Activated naive CD4-positive, alpha-beta T cell treated with anti-CD3 and anti-CD28 coated beads, Interleukin-2, amount 50 U/mL, for 16 hours (primary cell): Measurements from ENCODE around the gene TNFAIP3.
A peak's percentile ranks its signal among the peaks of the same experiment; 100 is the strongest.
"Not testable (repeated sequence)": the region's sequence is repeated elsewhere in the genome, so short reads cannot be mapped to it uniquely, and the experiment has no call there.

Source experiments
- DNase-seq: peaks from one replicate; pipeline ENCODE4 v3.0.0-alpha.2; 2020

Gene TNFAIP3

DNA sequence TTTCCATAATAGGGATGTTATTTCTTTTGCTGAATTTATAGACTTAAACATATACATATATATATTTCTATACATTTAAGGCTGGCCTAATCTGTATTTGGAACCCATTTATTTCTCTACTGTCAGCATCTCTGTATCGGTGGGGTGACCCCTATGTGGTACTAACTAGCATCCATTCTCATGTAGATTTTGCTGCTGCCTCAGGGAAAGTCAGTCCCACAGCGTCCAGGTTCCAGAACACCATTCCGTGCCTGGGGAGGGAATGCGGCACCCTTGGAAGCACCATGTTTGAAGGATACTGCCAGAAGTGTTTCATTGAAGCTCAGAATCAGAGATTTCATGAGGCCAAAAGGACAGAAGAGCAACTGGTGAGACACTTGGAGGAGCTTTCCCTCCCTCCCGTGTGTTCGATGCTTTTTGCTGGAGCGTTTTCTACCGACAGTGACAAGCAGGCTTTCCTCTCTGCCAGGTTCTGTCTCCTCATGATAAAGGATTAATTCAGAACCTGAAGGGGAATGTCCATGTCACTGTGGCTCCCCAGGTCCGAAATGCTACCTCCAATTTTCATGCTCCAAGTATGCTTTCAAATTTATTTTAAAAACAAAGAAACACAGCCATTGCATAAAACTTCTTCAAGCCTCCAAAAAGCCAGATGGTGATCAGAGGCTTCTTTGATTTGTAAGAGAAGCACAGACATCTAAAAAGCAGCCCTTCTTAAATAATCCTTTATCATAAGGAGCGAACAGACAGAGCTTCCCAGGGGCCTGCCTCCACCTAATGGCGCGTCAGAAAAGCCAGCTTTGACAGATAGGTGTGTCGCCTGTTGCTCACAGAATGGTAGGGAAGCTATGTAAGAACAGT, 13.1 kb downstream of the TNFAIP3 start:
- no peak for DNase-seq

DNA sequence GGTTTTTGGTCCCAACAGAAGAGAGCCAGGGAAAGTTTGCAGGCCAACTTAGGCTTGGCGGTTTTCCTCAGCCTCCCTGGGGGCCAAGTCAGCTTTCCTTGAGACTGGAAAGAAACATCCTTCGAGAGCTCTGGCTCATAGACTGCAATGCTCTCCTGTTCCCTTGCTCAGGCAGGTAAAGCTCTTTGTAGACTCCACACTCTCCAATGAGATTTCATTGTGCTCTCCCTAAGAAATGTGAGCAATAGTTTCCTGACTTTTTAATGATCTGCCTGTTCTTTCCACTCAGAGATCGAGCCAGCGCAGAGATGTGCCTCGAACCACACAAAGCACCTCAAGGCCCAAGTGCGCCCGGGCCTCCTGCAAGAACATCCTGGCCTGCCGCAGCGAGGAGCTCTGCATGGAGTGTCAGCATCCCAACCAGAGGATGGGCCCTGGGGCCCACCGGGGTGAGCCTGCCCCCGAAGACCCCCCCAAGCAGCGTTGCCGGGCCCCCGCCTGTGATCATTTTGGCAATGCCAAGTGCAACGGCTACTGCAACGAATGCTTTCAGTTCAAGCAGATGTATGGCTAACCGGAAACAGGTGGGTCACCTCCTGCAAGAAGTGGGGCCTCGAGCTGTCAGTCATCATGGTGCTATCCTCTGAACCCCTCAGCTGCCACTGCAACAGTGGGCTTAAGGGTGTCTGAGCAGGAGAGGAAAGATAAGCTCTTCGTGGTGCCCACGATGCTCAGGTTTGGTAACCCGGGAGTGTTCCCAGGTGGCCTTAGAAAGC, 13.9 kb downstream of the TNFAIP3 start:
- DNase-seq: no peak

DNA sequence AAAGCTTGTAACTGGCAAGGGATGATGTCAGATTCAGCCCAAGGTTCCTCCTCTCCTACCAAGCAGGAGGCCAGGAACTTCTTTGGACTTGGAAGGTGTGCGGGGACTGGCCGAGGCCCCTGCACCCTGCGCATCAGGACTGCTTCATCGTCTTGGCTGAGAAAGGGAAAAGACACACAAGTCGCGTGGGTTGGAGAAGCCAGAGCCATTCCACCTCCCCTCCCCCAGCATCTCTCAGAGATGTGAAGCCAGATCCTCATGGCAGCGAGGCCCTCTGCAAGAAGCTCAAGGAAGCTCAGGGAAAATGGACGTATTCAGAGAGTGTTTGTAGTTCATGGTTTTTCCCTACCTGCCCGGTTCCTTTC, 14.4 kb downstream of the TNFAIP3 start:
- no peak for DNase-seq

DNA sequence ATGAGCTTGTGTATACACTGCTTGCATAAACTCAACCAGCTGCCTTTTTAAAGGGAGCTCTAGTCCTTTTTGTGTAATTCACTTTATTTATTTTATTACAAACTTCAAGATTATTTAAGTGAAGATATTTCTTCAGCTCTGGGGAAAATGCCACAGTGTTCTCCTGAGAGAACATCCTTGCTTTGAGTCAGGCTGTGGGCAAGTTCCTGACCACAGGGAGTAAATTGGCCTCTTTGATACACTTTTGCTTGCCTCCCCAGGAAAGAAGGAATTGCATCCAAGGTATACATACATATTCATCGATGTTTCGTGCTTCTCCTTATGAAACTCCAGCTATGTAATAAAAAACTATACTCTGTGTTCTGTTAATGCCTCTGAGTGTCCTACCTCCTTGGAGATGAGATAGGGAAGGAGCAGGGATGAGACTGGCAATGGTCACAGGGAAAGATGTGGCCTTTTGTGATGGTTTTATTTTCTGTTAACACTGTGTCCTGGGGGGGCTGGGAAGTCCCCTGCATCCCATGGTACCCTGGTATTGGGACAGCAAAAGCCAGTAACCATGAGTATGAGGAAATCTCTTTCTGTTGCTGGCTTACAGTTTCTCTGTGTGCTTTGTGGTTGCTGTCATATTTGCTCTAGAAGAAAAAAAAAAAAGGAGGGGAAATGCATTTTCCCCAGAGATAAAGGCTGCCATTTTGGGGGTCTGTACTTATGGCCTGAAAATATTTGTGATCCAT, 15.3 kb downstream of the TNFAIP3 start:
- no peak for DNase-seq

DNA sequence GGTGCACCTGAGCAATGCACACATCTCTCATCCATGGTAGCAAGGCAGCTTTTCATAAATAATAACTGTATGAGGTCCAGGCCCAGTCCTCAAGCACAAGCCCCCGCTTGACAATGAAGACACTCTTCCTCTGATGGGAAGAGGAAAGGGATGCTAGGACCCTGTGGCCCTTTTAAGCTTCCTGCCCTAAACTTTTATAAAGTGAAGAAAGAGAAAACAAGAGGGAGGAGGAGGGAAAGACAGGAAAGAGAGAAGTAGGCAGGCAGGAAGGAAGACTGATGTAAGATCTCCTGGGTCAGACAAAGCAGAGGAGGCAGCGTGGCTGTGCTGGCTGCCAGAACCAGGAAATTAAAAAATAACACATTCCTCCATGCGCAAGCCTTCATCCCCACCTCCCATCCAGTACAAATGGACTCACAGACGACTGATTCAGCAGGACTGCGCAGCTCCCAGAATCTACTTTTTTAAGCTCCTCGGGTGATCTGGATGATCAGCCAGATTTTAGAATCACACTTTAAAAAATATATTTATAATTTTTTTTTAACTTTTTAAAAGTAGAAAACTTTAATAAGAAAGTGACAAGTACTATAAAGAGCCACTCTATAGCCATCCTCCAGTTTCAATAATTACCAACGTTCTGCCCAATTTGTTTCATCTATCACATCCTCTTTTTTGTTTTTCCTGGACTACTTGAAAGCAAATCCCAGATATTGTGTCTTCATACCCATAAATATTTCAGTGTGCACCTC, 16.5 kb downstream of the TNFAIP3 start:
- no peak for DNase-seq

DNA sequence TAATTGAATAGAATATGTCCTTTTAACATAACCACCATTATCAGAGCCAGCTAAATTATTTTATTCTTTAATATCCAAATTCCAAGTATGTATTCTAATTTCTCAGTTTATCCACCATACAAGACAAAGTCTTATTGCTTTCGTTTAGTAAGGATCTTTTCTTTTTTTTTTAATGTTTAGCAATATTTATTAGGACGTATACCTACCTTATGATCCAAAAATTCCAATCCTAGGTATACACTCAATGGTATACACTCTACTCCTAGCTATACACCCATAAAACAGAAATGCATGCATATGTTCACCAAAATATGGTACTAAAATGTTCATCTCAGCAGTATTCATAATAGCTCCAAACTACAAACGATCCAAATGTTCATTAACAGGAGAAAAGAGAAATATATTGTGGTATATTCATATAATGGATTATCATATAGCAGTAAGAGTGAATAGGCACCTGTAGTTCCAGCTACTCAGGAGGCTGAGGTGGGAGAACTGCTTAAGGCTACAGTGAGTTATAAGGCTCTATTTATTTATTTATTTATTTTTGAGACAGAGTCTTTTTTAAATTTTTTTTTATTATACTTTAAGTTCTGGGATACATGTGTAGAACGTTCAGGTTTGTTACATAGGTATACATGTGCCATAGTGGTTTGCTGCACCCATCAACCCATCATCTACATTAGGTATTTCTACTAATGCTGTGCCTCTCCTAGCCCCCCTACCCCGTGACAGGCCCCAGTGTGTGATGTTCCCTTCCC, 17.3 kb downstream of the TNFAIP3 start:
- DNase-seq: no peak

DNA sequence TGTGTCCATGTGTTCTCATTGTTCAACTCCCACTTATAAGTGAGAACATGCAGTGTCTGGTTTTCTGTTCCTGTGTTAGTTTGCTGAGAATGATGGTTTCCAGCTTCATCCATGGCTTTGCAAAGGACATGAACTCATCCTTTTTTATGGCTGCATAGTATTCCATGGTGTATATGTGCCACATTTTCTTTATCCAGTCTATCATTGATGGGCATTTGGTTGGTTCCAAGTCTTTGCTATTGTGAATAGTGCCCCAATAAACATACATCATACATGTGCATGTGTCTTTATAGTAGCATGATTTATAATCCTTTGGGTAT, 17.8 kb downstream of the TNFAIP3 start:
- not testable (repeated sequence) for DNase-seq

DNA sequence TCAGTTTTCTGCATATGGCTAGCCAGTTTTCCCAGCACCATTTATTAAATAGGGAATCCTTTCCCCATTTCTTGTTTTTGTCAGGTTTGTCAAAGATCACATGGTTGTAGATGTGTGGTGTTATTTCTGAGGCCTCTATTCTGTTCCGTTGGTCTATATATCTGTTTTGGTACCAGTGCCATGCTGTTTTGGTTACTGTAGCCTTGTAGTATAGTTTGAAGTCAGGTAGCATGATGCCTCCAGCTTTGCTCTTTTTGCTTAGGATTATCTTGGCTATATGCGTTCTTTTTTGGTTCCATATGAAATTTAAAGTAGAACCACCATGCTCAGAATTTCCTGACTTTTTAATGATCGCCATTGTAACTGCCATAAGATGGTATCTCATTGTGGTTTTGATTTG, 19.2 kb downstream of the TNFAIP3 start:
- not testable (repeated sequence) for DNase-seq

DNA sequence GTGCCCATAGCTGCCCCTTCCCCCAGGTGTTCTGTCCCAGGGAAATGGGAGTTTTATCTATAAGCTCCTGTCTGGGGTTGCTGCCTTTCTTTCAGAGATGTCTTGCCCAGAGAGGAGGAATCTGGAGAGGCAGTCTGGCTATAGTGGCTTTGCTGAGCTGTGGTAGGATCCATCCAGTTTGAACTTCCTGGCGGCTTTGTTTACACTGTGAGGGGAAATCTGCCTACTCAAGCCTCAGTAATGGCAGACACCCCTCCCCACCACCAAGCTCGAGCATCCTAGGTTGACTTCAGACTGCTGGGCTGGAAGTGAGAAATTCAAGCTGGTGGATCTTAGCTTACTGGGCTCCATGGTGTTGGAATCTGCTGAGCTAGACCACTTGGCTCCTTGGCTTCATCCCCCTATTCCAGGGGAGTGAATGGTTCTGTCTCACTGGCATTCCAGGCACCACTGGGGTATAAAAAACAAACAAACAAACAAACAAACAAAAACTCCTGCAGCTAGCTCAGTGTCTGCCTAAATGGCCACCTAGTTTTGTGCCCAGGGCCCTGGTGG, 24.0 kb downstream of the TNFAIP3 start:
- no peak for DNase-seq

DNA sequence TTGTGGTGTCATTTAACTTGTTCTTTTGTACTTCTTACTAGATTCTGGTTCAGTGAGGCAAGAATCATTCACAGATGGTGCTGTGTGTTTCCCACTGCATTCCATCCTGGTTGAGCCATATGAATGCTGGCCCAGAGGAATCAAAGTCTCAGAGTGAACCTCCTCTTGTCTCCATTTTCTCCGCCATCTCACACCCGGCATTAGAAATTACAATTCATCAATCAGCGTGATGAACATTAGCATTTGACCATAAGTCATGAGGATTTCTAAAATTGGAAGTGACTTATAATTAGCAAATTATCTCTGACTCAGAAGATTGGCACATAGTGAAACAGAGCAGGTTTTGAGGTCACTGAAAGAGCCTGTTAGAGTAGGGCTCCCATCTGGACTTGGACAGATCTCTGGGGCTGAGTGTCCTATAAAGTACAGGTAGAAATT, 25.2 kb downstream of the TNFAIP3 start:
- no peak for DNase-seq

DNA sequence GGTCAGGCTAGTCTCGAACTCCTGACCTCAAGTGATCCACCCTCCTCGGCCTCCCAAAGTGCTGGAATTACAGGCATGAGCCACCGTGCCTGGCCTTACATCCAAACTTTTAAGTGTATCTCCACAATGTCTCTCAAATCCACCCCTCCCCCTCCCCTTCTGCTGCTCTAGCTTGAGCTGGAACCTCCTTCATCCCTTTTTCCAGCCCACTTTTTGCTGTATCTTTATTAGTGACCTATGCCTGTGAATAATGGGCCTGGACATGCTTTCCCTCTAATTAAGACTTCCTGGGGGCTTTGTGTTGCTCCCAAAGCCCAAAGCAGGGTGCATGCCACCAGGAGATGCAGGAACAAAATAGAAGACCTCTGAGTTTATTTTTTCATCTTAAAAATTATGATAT, 26.1 kb downstream of the TNFAIP3 start:
- no peak for DNase-seq

DNA sequence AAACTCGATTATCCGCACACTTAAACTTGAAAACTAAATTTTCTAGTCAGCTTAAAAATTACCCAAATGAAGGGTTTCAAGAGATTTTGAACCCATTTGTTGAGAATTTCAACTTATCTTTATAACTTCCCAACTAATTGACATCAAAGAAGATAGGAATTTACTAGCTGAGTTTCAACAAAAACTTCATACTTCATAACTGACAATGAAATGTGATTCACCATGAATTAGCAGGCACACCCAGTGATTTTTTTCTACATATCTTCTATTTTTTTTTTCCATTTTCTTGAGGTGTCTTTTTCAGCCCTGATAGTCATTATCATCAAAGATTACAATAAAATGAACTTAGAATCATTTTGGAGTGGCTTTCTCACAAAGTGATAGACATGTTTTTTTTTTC, 26.7 kb downstream of the TNFAIP3 start:
- no peak for DNase-seq

DNA sequence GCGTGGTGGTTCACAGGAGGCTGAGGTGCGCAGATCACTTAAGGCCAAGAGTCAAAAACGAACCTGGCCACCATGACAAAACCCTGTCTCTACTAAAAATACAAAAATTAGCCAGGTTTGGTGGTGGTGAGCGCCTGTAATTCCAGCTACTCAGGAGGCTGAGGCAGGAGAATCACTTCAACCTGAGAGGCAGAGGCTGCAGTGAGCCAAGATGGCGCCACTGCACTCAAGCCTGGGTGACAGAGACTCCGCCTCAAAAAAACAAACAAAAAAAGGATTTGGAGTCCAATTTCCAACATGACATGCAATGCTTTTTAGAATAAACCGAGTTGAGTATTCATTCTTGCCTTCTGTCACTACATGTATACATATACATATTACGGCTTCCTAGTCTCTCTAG, 27.3 kb downstream of the TNFAIP3 start:
- not testable (repeated sequence) for DNase-seq

DNA sequence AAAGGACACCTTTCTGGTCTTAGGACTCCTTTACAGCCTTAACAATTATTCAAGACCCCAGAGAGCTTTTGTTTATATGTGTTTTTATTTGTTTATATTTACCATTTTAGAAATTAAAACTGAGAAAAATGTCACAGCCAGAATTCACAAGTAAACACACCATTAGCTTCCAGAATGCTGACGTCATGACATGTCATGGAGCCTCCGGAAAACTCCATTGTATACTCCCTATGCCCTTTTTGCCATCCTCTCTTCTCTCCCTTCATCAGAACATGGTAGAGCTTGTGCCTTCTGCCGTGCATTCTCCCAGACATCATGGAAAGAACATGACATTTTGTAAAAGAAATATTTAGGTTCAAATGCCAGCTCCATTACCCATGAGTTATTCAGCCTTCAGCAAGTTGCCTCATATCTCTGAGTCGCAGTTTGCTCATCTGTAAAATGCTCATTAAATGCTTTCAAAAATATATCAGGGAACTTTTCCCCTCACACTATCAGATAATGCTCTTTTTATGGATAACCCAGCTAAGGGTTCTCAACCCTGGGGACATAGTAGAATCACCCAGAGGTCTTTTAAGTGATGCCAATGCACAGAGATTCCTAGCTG, 27.8 kb downstream of the TNFAIP3 start:
- no peak for DNase-seq

DNA sequence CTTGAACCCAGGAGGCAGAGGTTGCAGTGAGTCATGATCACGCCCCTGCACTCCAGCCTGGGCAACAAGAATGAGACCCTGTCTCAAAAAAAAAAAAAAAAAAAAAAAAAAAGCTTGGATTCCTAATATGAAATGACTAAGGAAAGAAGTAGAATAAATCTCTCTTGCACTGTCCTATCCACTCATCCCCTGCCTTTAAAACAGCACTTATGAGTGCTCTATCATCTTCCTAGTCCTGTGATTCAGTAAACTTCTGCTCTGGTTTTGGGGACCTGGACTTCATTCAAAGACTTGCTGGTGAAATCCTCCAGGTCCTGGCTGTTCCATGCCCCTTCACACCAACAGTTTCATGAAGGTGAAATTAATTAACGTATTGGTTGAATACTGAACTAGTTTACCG, 29.6 kb downstream of the TNFAIP3 start:
- DNase-seq: no peak

DNA sequence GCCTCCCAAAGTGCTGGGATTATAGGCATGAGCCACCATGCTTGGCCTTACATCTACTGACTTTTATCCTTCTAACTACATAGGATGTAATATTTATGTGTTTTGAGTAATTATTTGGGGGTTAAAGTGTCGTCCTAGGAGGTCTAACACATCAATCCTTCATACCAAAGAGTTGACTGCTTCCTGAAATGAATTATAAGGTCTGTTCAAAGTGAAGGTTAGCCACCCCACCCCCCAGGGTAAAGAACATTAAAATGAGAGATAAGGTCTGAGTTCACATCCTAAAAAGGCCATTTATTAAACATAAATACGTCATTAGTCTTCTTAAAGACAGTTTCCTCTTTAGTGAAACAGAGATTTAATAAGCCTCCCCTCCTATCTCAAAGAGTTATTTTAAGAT, 33.8 kb downstream of the TNFAIP3 start:
- no peak for DNase-seq

DNA sequence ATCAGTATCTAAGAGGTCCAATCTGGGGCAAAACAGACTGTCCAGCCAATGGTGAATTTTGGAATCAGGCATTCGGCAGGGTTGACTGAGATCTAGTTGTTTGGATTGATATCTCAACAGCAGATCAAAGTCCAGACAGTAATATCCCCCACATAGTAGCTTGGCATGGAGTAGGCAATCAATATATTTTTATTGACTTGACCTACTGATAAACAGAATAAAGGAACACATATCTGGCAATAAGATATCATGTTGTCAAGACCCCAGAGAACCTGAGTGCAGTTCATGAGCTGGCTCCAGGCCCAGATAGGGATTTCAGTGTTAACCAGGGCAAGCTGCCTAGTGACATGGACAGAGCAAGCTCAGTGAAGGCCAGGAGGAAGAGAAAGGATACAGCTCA, 34.4 kb downstream of the TNFAIP3 start:
- no peak for DNase-seq

DNA sequence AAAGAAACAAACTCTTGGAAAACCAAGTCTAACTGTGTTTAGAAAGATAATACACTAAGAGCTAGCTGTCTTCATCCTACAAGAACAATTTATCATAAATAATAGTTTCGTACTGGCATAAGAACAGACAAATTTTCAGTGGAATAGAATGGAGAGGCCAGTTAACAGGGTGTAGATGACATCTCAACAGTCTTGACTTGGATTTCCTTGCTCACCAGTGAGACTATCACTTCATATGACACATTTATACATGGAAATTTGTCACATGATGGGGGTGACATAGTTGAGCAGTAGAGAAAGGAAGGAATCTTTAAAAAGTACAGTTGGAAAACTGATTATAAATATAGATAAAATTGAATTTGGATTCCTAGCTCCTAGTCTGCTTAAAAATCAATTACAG, 35.6 kb downstream of the TNFAIP3 start:
- no peak for DNase-seq

DNA sequence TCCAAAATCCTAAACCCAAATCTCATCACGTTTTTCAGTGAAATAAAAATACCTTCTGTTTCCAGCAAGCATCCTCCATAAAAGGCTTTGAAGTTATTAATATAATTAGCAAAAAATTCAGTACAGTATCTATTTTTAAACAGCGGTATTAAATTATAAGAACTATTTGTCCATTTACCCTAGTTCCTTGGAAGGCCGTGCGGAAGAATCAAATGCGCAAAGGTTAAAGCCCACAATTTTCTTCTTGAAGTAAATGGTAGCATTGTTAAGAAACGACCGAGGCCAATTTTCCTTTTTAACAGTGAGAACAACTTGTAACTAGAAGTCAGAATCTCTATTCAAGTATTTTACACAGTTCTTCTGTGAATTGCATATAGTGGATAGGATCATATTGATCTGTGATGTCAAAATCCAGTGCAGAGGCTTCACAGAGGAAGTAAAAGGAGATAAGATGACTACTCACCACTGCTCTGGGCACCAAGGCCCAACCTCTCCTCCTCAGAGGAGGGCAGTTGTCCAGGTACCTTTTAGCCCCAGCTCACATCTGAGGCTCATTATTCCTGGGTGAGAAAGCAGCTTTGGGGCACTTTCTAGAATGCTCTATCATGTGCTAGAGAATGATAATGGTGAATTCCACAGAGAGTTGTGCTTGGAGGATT, 36.3 kb downstream of the TNFAIP3 start:
- no peak for DNase-seq

DNA sequence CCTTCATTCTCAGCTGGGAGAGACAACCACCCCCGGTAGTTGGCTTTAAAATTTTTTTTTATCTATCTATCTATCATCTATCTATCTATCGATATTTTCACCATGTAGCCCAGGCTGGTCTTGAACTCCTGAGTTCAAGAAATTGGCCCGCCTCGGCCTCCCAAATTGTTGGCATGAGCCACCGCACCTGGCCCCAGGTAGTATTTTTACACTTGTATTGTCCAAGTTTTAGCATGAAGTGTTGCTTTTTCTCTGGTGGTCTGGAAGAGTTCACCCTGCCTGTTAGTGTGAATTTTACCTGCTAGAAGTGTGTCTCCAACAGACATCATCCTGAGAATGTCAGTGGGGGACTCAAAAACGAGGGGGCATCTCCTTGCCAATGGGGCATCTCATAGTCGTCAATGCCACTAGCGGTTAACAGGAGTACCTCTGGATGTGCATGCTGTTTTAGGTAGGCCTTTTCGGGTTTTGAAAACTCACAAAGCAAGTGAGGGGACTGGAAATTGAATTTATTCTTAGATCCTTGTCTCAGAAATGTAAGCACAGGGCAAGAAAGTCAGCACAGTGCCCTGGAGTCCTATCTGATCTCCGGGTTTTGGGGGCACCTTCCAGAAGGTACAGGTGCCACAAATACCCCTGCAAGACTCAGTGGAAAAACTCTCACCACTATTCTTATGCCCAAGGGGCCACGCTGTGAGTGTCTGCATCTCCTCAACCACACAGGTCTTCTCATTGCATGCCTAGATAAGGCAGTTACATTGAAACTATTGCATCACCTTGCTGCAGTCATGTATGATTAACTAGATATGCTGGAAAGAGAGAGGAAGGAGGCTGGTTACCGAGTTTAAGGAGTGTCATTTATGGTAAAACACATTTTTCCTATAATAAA, 37.1 kb downstream of the TNFAIP3 start:
- peak; percentile 57 for DNase-seq
